HepG2 (cell line): ENCODE data around the gene NDUFA8. TPM values are rescaled to one million over a fixed set of nuclear protein-coding genes. Genes with fewer than 3 reads are reported as not detected.

Experiments used
- ATAC-seq: fragments of 200-7000 bp; cut with Tn5 transposase; 3 replicates; pipeline ENCODE4 v1.9.1; 2020; ENCODE audit warnings: mild to moderate bottlenecking, moderate library complexity
- BruUV-seq: library from RNA; stranded (reverse); fragments of 400-500 nt; replicated peaks from 2 replicates; lab custom pipeline; 2021; lab: Mats Ljungman, UMichigan
- CTCF ChIA-PET: fragments of 300-600 bp; formaldehyde crosslinking; extraction: SDS; loops from one replicate; lab custom pipeline; 2021; ENCODE audit warnings: low total read pairs, inconsistent platforms, low intra/inter-chr PET ratio; lab: Yijun Ruan, JAX
- POLR2A ChIA-PET: fragments of 350-600 bp; sonication (Branson Sonifier 250); formaldehyde crosslinking; loops from one replicate; lab custom pipeline; 2020; ENCODE audit warnings: antibody characterized with exemption, inconsistent platforms; lab: Yijun Ruan, JAX
- DNase-seq: peaks from one replicate; pipeline ENCODE4 v3.0.0-alpha.2; 2015; ENCODE audit warnings: low spot score
- FAIRE-seq: peaks from 3 replicates; lab custom pipeline; 2011; peaks lifted over from hg19 to GRCh38; lab: Jason Lieb, UNC
- H2AFZ ChIP-seq: one replicate; pipeline ENCODE4 v1.6.1; 2011; ENCODE audit warnings: low read length, inconsistent platforms
- H3K27ac ChIP-seq: fragments of 300-600 bp; 3 replicates; pipeline ENCODE4 v1.8.0; 2011; ENCODE audit warnings: mixed run types, mild to moderate bottlenecking, mixed read lengths, low read length, inconsistent platforms; ENCODE audit not compliant: insufficient read depth; ENCODE audit errors: extremely low read length
- H3K27me3 ChIP-seq, 2 experiments: fragments of 200-600 bp in 1 of 2; 2 replicates in 1 of 2; 3 replicates in 1 of 2; pipeline versions ENCODE4 v1.6.0 to v1.8.0; 2011; ENCODE audit warnings: low read length in 2 of 2, mild to moderate bottlenecking in 2 of 2, moderate library complexity in 2 of 2, inconsistent platforms in 1 of 2; ENCODE audit not compliant: insufficient read depth in 2 of 2, control insufficient read depth in 1 of 2
- H3K36me3 ChIP-seq, 2 experiments: fragments of 200-600 bp in 1 of 2; replicated peaks in 1 of 2; 2 replicates in 1 of 2; 3 replicates in 1 of 2; pipeline versions ENCODE4 v1.5.1 to v1.8.0; 2011; ENCODE audit warnings: low read length in 2 of 2, inconsistent platforms in 1 of 2; ENCODE audit not compliant: insufficient read depth in 2 of 2, control insufficient read depth in 1 of 2
- H3K4me1 ChIP-seq: 2 replicates; pipeline ENCODE4 v1.5.1; 2012; ENCODE audit warnings: low read length, inconsistent platforms; ENCODE audit not compliant: insufficient read depth
- H3K4me2 ChIP-seq: 2 replicates; pipeline ENCODE4 v1.6.0; 2011; ENCODE audit warnings: low read depth, low read length, inconsistent platforms
- H3K4me3 ChIP-seq, 3 experiments: fragments of 200-600 bp in 1 of 3; sonication (generic), shearing (Covaris generic) in 1 of 3; replicated peaks in 1 of 3; 2 replicates each; pipeline ENCODE4 v1.5.1; 2011 to 2016; ENCODE audit warnings: low read length in 3 of 3, inconsistent platforms in 2 of 3, low read depth in 2 of 3, mild to moderate bottlenecking in 2 of 3, control low read depth in 1 of 3, mixed read lengths in 1 of 3; ENCODE audit not compliant: insufficient read depth in 1 of 3
- H3K79me2 ChIP-seq: one replicate; pipeline ENCODE4 v1.6.1; 2011; ENCODE audit warnings: low read length, inconsistent platforms; ENCODE audit not compliant: insufficient read depth
- H3K9ac ChIP-seq: 2 replicates; pipeline ENCODE4 v1.6.0; 2011; ENCODE audit warnings: mild to moderate bottlenecking, low read depth, low read length, inconsistent platforms; ENCODE audit not compliant: insufficient read depth
- H3K9me3 ChIP-seq: 2 replicates; pipeline ENCODE4 v1.5.1; 2012; ENCODE audit warnings: mild to moderate bottlenecking, low read length
- H4K20me1 ChIP-seq: 2 replicates; pipeline ENCODE4 v1.6.0; 2011; ENCODE audit warnings: inconsistent platforms, mild to moderate bottlenecking, low read length, moderate library complexity; ENCODE audit not compliant: insufficient read depth
- CBX1 ChIP-seq: IDR thresholded peaks from one replicate; pipeline ENCODE4 v1.6.1; 2016; ENCODE audit warnings: antibody characterized with exemption, low read depth
- CTCF ChIP-seq: sonication (generic); formaldehyde crosslinking; IDR thresholded peaks from 2 replicates; pipeline ENCODE4 v1.5.0; 2020; ENCODE audit warnings: mild to moderate bottlenecking, missing genetic modification reagents, moderate library complexity
- GATAD2A ChIP-seq: IDR thresholded peaks from 2 replicates; pipeline ENCODE4 v1.6.1; 2016
- HDAC6 ChIP-seq: fragments of 200-600 bp; sonication (generic); IDR thresholded peaks from 2 replicates; pipeline ENCODE4 v1.7.0; 2017; ENCODE audit warnings: mild to moderate bottlenecking, antibody characterized with exemption, low read length, low read depth
- KDM2A ChIP-seq: sonication (generic); formaldehyde crosslinking; IDR thresholded peaks from 2 replicates; pipeline ENCODE4 v1.4.0; 2020; ENCODE audit warnings: low read depth, missing genetic modification reagents, borderline replicate concordance
- NR2F6 ChIP-seq, 2 experiments: IDR thresholded peaks; 2 replicates each; pipeline ENCODE4 v1.6.1; 2016; ENCODE audit warnings: antibody characterized with exemption in 1 of 2, mild to moderate bottlenecking in 1 of 2
- PRPF4 ChIP-seq: fragments of 200-400 bp; formaldehyde crosslinking; IDR thresholded peaks from 2 replicates; pipeline ENCODE4 v1.6.1; 2016; ENCODE audit warnings: low read length, low read depth; ENCODE audit not compliant: poor library complexity, severe bottlenecking
- RAD21 ChIP-seq: fragments of 450-650 bp; formaldehyde crosslinking; IDR thresholded peaks from 2 replicates; pipeline ENCODE4 v1.5.0; 2020; ENCODE audit warnings: mild to moderate bottlenecking
- SALL1 ChIP-seq: sonication (generic); formaldehyde crosslinking; IDR thresholded peaks from 2 replicates; pipeline ENCODE4 v1.8.0; 2022; ENCODE audit warnings: mild to moderate bottlenecking, missing genetic modification reagents
- SMC3 ChIP-seq: IDR thresholded peaks from 2 replicates; pipeline ENCODE4 v1.6.1; 2011; ENCODE audit warnings: low read length, improper control_type of control experiment
- STAG1 ChIP-seq: sonication (generic); formaldehyde crosslinking; IDR thresholded peaks from 2 replicates; pipeline ENCODE4 v1.4.0; 2020; ENCODE audit warnings: missing genetic modification reagents
- XRCC5 ChIP-seq: fragments of 200-400 bp; formaldehyde crosslinking; optimal IDR thresholded peaks from 2 replicates; pipeline ENCODE3; 2017; ENCODE audit warnings: mild to moderate bottlenecking, low read length
- ZNF33A ChIP-seq: sonication (generic); formaldehyde crosslinking; IDR thresholded peaks from 2 replicates; pipeline ENCODE4 v1.5.1; 2020; ENCODE audit warnings: missing genetic modification reagents, mild to moderate bottlenecking, moderate library complexity, borderline replicate concordance
- ZNF549 ChIP-seq: sonication (generic); formaldehyde crosslinking; IDR thresholded peaks from 2 replicates; pipeline ENCODE4 v1.5.0; 2020; ENCODE audit warnings: missing genetic modification reagents
- ZNF629 ChIP-seq: sonication (generic); formaldehyde crosslinking; conservative IDR thresholded peaks from 2 replicates; pipeline ENCODE4 v1.5.0; 2020; ENCODE audit warnings: missing genetic modification reagents
- ZNF772 ChIP-seq: sonication (generic); formaldehyde crosslinking; IDR thresholded peaks from 2 replicates; pipeline ENCODE4 v1.5.0; 2020; ENCODE audit warnings: mild to moderate bottlenecking, missing genetic modification reagents
- WGBS: methylation state at CpG from one replicate; pipeline ENCODE4 v1.1.6; 2017; ENCODE audit warnings: low lambda C conversion rate; 5-methylcytosine and 5-hydroxymethylcytosine counted together
- in situ Hi-C: cut with HindIII; loops from 2 replicates; pipeline ENCODE4 v1.10.0; 2017; ENCODE audit warnings: low pct_unique_long_range_greater_than_20kb; ENCODE audit not compliant: extremely low pct_ligation_motif_present
- intact Hi-C: fragments of 100-400 bp; cut with micrococcal nuclease; formaldehyde crosslinking; loops from one replicate; pipeline ENCODE4 v1.10.0; 2022; ENCODE audit not compliant: unreplicated experiment
- polyA plus RNA-seq, 8 experiments: library from polyadenylated mRNA; depleted of rRNA in 3 of 8; stranded (reverse) in 7 of 8; unstranded in 1 of 8; fragments of >200 nt; fragmentation: Illumina TruSeq in 4 of 8; extraction: Trizol in 4 of 8; gene quantifications; 2 replicates each; pipeline versions ENCODE4 v1.2.1 to v1.2.3, GENCODE V29; 2011 to 2016; ENCODE audit warnings: low read depth in 4 of 8, missing spikeins in 1 of 8, mixed read lengths in 1 of 8; ENCODE audit not compliant: insufficient read depth in 1 of 8
- total RNA-seq, 5 experiments: library from RNA; depleted of rRNA; stranded (reverse); fragments of >200 nt; fragmentation: Illumina TruSeq; extraction: Trizol; gene quantifications; 2 replicates each; pipeline ENCODE4 v1.2.3, GENCODE V29; 2016; ENCODE audit warnings: low read depth in 1 of 5
- TF ChIP-seq, protein P1 (sequence below): IDR thresholded peaks from 2 replicates; pipeline ENCODE4 v1.6.1; 2016; ENCODE audit warnings: low read depth, control low read depth
- TF ChIP-seq, protein P2 (sequence below), 2 experiments: sonication (generic) in 1 of 2; formaldehyde crosslinking in 1 of 2; IDR thresholded peaks; 2 replicates each; pipeline versions ENCODE4 v1.4.0 to v1.6.1; 2018 to 2020; ENCODE audit warnings: missing genetic modification reagents in 2 of 2, borderline replicate concordance in 1 of 2, low read depth in 1 of 2, mild to moderate bottlenecking in 1 of 2, missing biosample characterization in 1 of 2

Gene NDUFA8
- total and polyA plus RNA-seq, 2 of the 13 experiments (the other 11 are each of a cell fraction or from before 2014, with no cell fraction given) = 68.6 to 71.7 TPM

DNA sequence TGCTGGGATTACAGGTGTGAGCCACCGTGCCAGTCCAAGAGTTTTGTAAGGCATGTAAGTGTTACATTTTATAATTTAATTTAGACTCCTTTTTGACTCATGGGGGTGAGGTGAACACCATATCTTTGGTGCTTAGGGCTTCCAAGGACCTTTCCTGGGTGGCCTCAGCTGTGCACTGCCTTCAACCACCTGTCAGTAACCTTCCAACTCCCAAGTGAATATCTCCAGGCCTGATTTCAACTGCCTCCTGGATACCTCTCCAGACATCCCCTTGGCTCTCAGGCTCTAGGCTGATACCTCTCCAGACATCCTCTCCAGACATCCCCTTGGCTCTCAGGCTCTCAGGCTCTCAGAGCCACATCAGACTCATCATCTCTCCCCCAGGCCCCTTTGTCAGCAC is 35.5 kb downstream of the NDUFA8 start (continued):
- TF ChIP-seq ZNF33A (CRISPR knock-in tag) (no peak), ZNF549 (CRISPR knock-in tag) (no peak)
- TF ChIP-seq, protein P1, sequence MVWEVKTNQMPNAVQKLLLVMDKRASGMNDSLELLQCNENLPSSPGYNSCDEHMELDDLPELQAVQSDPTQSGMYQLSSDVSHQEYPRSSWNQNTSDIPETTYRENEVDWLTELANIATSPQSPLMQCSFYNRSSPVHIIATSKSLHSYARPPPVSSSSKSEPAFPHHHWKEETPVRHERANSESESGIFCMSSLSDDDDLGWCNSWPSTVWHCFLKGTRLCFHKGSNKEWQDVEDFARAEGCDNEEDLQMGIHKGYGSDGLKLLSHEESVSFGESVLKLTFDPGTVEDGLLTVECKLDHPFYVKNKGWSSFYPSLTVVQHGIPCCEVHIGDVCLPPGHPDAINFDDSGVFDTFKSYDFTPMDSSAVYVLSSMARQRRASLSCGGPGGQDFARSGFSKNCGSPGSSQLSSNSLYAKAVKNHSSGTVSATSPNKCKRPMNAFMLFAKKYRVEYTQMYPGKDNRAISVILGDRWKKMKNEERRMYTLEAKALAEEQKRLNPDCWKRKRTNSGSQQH (CRISPR knock-in tag) = no peak

DNA sequence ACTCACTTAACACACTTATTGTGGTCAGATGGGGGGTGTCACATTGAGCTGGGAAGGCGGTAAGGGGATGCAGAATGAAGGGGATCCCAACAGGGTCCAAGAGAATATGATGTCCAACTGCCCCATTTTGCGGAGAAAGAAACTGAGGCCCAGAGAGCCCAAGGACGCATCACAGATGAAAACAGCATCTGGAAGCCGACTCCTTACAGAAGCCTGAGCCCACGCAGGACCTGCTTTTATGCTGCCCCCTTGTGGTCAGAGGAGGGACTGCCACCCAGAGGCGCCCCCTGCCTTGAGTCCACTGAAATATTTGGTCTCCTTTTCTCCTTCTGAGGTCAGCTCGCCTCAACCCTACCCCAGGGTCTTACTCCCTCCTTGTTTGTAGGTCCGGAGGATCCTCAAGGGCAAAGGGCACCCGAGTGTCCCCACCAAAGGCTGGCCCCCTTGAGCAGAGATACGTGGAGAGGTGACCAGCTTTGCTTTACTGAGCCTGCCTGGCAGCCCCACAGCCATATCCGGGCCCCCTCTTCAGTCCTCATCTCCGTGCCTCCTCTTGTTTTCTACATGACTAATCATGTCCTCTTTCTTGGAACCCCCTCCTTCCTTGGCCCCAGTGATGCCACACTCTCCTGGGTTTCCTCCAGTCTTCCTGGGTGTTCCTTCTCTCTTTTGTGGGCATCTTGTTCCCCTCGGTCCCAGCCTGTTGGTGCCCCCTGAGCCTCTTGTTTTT is 36.5 kb downstream of the NDUFA8 start:
- ATAC-seq (peak; percentile 19; the same call in 2 of the 3 replicates), FAIRE-seq (peak; percentile 66), DNase-seq (peak; percentile 41)
- no peaks in the 10 kb centered on the region for H3K36me3 ChIP-seq
- H3K79me2 ChIP-seq = no peaks in the 10 kb centered on the region
- ChIA-PET CTCF (interaction anchor here (1.2 to 6.0 kb wide), 5 partner anchors 18 to 226 kb away, joined by 5 to 95 read pairs (median 8); no protein-coding TSS in a partner anchor), POLR2A (interaction anchor here (1.1 kb wide), 1 partner anchor 24 kb away, joined by 4 read pairs; no protein-coding TSS in a partner anchor)
- H3K4me2 ChIP-seq = no peak overlapping the region
- intact Hi-C loops (loop anchor here (1.0 kb wide), 1 partner anchor 24 kb away; no protein-coding TSS in a partner anchor), in situ Hi-C loops (loop anchor here (5.0 to 10.0 kb wide), 2 partner anchors 224 to 332 kb away; no protein-coding TSS in a partner anchor)
- WGBS = 3% methylated on average over 13 of the region's 13 CpGs
- peaks cover 28% of the 10 kb centered on the region for H3K4me1 ChIP-seq
- no peak overlapping the region for H2AFZ ChIP-seq
- no peaks in the 10 kb centered on the region for H4K20me1 ChIP-seq
- H3K27ac ChIP-seq = no peak overlapping the region
- peaks cover 0 to 5% of the 10 kb centered on the region in 2 experiments; a peak in 1 of 5 replicates for H3K27me3 ChIP-seq
- H3K4me3 ChIP-seq = no peak overlapping the region; a peak in 1 of 6 replicates
- no peak overlapping the region for H3K9ac ChIP-seq
- no TSS peak for BruUV-seq
- H3K9me3 ChIP-seq = no peaks in the 10 kb centered on the region
- TF ChIP-seq CBX1 (no peak), SMC3 (peak; percentile 87), HDAC6 (no peak), KDM2A (CRISPR knock-in tag) (peak; percentile 23; the same call in 1 of the 2 replicates), GATAD2A (CRISPR knock-in tag) (0 out of 2 replicates have a peak, but pooled peaks have one; percentile 11), CTCF (CRISPR knock-in tag) (peak; percentile 93), ZNF772 (CRISPR knock-in tag) (no peak), ZNF629 (CRISPR knock-in tag) (peak; percentile 50), STAG1 (peak; percentile 72), RAD21 (CRISPR knock-in tag) (peak; percentile 83), SALL1 (CRISPR knock-in tag) (peak; percentile 13; the same call in 1 of the 2 replicates), PRPF4 (no peak), NR2F6 (IDR thresholded peaks at IDR 0.05) (no peak), NR2F6 (CRISPR knock-in tag; IDR thresholded peaks at IDR 0.05) (peak; percentile 49; the same call in 1 of the 2 replicates), XRCC5 (peak; percentile 89)
- TF ChIP-seq, protein P2, sequence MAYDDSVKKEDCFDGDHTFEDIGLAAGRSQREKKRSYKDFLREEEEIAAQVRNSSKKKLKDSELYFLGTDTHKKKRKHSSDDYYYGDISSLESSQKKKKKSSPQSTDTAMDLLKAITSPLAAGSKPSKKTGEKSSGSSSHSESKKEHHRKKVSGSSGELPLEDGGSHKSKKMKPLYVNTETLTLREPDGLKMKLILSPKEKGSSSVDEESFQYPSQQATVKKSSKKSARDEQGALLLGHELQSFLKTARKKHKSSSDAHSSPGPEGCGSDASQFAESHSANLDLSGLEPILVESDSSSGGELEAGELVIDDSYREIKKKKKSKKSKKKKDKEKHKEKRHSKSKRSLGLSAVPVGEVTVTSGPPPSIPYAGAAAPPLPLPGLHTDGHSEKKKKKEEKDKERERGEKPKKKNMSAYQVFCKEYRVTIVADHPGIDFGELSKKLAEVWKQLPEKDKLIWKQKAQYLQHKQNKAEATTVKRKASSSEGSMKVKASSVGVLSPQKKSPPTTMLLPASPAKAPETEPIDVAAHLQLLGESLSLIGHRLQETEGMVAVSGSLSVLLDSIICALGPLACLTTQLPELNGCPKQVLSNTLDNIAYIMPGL (CRISPR knock-in tag; IDR thresholded peaks at IDR 0.05; ENCODE audit: borderline replicate concordance in 1 of 2, low read depth in 1 of 2) = peak; percentile 63 to 77; a peak in 2 of 4 replicates
